D341Med (cell line): Measurements from ENCODE around the gene GALNT9.
"Not testable (repeated sequence)": the region's sequence is repeated elsewhere in the genome, so short reads cannot be mapped to it uniquely, and the experiment has no call there.

Source experiments
- DNase-seq: peaks from one replicate; pipeline ENCODE4 v3.0.0; 2012; ENCODE audit warnings: low spot score

GALNT9 gene

GRCh38 chr12:132249689-132250478 is 79.5 kb downstream of the GALNT9 start:
- DNase-seq: no peak

- DNase-seq: no peak
These were observed 80.8 kb downstream of the GALNT9 start for GRCh38 chr12:132248453-132249167.

DNA sequence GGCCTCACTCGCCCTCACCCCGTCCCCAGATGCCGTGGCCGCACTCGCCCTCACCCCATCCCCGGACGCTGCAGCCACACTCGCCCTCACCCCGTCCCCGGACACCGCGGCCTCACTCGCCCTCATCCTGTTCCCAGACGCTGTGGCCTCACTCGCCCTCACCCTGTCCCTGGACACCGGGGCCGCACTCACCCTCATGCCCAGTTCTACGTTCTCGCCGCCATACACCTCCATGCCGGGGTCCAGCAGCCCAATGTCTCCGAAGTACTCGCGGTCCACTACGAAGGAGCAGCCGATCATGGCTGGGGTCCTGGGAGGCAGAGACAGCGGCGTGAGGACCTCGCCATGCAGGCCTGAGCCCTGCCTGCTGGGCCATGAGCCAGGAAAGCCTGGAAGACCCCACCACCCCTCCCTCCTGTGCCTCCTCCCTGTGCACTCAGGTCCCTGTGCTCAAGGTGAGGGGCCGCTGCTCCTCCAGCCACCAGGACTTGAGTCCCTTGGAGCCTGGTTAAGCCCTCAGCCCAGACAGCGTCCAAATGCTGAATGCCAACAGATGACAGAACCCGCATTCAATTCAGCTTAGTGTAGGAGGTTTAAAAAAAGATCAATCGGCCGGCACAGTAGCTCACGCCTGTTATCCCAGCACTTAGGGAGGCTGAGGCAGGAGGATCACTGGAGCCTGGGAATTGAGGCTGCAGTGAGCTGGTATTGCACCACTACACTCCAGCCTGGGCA is 81.5 kb downstream of the GALNT9 start:
- no peak for DNase-seq

DNA sequence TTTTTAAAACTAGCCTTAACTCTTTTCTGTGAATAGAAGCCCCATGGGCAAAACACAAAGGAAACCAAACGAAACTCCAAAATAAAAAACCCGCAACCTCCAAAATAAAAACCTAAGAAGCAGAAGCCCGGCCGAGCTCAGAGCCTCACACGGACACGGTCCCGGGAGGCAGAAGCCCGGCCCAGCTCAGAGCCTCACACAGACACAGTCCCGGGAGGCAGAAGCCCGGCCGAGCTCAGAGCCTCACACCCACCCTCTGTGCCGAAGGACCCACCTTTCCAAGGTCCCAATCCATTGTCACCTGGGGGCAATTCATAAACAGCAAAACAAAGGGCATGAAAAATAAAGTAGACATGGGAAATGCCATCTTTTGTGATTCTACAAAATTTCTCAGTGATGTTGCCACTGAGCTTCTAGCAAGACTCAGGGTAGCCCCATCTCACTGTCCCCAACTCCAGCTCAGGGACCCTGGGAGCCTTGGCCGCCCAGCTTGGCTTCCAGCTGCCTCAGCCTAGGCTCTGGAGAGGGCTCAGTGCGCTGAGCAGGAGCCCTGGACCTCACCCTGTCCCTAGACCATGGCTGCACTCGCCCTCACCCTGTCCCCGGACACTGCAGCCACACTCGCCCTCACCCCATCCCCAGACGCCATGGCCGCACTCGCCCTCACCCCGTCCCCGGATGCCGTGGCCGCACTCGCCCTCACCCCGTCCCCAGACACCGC is 82.2 kb downstream of the GALNT9 start:
- DNase-seq: no peak

- no peak for DNase-seq
These were observed 83.8 kb downstream of the GALNT9 start for GRCh38 chr12:132245521-132246101.

- DNase-seq: no peak
These were observed 84.6 kb downstream of the GALNT9 start for GRCh38 chr12:132244724-132245295.

DNA sequence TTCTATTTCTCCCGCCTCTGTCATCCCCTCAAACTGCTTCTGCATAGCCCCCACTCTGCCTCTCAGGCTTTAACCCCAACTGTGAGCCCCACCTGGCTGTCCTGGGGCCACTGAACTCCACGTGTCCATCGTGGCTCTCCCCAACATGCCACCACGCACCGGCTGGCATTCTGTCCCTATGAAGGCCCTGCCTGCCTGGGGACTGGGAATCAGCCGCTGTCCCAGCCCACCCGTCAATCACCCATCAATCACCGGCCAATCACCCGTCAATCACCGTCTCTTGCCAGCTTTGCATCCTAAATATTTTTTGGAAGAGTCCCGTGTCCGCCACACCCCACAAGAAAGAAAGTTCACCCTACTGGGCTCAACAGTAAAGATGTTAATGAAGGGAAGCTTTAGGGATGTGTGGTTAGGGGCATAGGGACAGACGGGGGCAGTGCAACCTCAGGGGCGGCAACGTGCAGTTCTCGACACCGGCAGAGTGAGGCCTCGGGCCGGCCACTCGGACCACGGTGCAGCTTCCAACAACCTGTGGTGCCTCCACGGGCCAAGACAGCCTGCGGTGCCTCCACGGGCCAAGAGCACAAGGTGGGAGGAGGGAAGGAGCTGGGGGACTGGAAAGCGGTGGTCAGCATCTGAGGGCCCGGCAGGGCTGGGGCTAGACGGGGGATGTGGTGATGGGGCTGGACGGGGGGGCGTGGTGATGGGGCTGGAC is 85.6 kb downstream of the GALNT9 start:
- no peak for DNase-seq

GRCh38 chr12:132243171-132243570 is 86.2 kb downstream of the GALNT9 start:
- DNase-seq: not testable (repeated sequence)

DNA sequence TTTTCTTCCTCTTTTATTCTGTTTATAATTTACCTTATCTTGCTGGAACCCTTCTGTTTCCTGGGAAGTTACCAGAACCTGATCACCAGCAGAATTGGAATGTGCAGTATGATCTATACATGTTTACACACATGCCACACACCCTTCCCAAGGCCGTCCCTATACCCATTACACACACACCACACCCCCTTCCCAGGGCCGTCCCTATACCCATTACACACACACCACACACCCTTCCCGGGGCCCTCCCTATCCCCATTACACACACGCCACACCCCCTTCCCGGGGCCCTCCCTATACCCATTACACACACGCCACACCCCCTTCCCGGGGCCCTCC is 88.8 kb downstream of the GALNT9 start:
- not testable (repeated sequence) for DNase-seq

GRCh38 chr12:132239796-132240668 is 89.4 kb downstream of the GALNT9 start:
- DNase-seq: no peak

DNA sequence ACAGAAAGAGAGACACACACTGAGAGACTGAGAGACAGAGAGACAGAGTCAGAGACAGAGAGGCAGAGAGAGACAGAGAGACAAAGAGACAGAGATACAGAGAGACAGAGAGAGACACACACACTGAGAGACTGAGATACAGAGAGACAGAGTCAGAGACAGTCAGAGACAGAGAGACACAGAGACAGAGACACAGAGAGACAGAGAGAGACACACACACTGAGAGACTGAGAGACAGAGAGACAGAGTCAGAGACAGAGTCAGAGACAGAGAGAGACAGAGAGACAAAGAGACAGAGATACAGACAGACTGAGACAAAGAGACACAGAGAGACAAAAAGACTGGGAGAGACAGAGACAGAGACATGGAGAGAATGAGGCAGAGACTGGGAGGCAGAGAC is 90.0 kb downstream of the GALNT9 start:
- DNase-seq: no peak

GRCh38 chr12:132238884-132239283 is 90.5 kb downstream of the GALNT9 start:
- no peak for DNase-seq

DNA sequence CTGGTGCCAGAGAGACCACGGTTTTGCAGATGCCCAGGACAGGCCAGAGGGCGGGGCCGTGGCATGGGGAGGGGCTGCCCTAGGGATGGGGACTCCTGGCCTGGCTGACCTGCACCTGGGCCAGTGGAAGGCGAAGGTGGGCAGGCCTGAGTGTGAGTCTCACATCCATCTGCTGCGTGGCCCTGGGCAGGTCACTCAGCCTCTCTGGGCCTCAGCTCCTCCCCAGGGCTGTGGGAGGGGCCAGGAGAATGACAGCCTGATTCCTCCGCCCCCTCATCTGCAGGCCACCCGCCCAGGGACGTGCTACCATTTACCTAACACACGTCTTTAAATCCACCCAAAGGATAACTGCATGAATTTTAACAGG is 90.9 kb downstream of the GALNT9 start:
- DNase-seq: no peak

- no peak for DNase-seq
These were observed 91.5 kb downstream of the GALNT9 start for GRCh38 chr12:132237772-132238487.

GRCh38 chr12:132236930-132237771 is 92.2 kb downstream of the GALNT9 start:
- DNase-seq: no peak

GRCh38 chr12:132236129-132236929 is 93.1 kb downstream of the GALNT9 start:
- no peak for DNase-seq

GRCh38 chr12:132235116-132235820 is 94.1 kb downstream of the GALNT9 start:
- no peak for DNase-seq
